HCT116 (cell line): ENCODE measurements around the gene CHADL. TPM values are rescaled to one million over a fixed set of nuclear protein-coding genes. Genes with fewer than 3 reads are reported as not detected.

Experiments used
- ATAC-seq: fragments of 200-7000 bp; cut with Tn5 transposase; 2 replicates; pipeline ENCODE4 v1.9.1; 2020; ENCODE audit warnings: mild to moderate bottlenecking, moderate library complexity
- BruUV-seq: library from RNA; stranded (reverse); fragments of 400-500 nt; replicated peaks from 2 replicates; lab custom pipeline; 2021; lab: Mats Ljungman, UMichigan
- CTCF ChIA-PET: fragments of 300-600 bp; sonication (Branson Sonifier 250); formaldehyde crosslinking; loops from one replicate; lab custom pipeline; 2021; ENCODE audit warnings: antibody characterized with exemption; lab: Charles Lee
- POLR2A ChIA-PET: fragments of 300-600, 350-600 bp; sonication (Branson Sonifier 250); formaldehyde crosslinking; loops from one replicate; lab custom pipeline; 2021; ENCODE audit warnings: antibody characterized with exemption; lab: Charles Lee
- RAD21 ChIA-PET, 2 experiments: fragments of 300-600 bp; sonication (Branson Sonifier 250); formaldehyde crosslinking; loops; one replicate each; lab custom pipeline; 2023; ENCODE audit warnings: low total read pairs in 2 of 2; ENCODE audit not compliant: uncharacterized antibody in 2 of 2, unreplicated experiment in 2 of 2, low non-redundant PET in 1 of 2; lab: Charles Lee
- DNase-seq: peaks from one replicate; pipeline ENCODE4 v3.0.0-alpha.2; 2010; ENCODE audit warnings: low read depth, low spot score
- H2AFZ ChIP-seq: fragments of 200-600 bp; shearing (Covaris generic), sonication (generic); 2 replicates; pipeline ENCODE4 v1.6.1; 2017; ENCODE audit warnings: low read depth, mixed run types, mixed read lengths, antibody characterized with exemption, low read length; ENCODE audit not compliant: poor library complexity, severe bottlenecking
- H3K27ac ChIP-seq: 2 replicates; pipeline ENCODE4 v1.5.1; 2012; ENCODE audit warnings: low read depth, low read length
- H3K27me3 ChIP-seq: fragments of 200-600 bp; sonication (generic); 2 replicates; pipeline ENCODE4 v1.6.1; 2016; ENCODE audit warnings: mixed run types, low read length, mixed read lengths; ENCODE audit not compliant: insufficient read depth
- H3K36me3 ChIP-seq, 2 experiments: fragments of 200-500 bp in 1 of 2; fragments of 200-600 bp in 1 of 2; sonication (Bioruptor generic) in 1 of 2; sonication (generic) in 1 of 2; 2 replicates each; pipeline versions ENCODE4 v1.5.1 to v1.6.1; 2014 to 2016; ENCODE audit warnings: low read length in 2 of 2, inconsistent platforms in 1 of 2, mixed read lengths in 1 of 2, mixed run types in 1 of 2; ENCODE audit not compliant: insufficient read depth in 2 of 2, control insufficient read depth in 1 of 2
- H3K4me1 ChIP-seq, 2 experiments: fragments of 200-600 bp in 1 of 2; sonication (generic) in 1 of 2; 2 replicates each; pipeline versions ENCODE4 v1.5.1 to v1.6.1; 2012 to 2017; ENCODE audit warnings: low read length in 2 of 2, inconsistent platforms in 1 of 2, mild to moderate bottlenecking in 1 of 2, mixed read lengths in 1 of 2, mixed run types in 1 of 2, moderate library complexity in 1 of 2; ENCODE audit not compliant: insufficient read depth in 2 of 2, control insufficient read depth in 1 of 2
- H3K4me2 ChIP-seq: fragments of 200-600 bp; sonication (generic); 2 replicates; pipeline ENCODE4 v1.6.1; 2017; ENCODE audit warnings: mixed run types, low read length, mixed read lengths
- H3K4me3 ChIP-seq, 2 experiments: fragments of 200-600 bp in 1 of 2; sonication (generic) in 1 of 2; replicated peaks in 1 of 2; 2 replicates each; pipeline ENCODE4 v1.5.1; 2011 to 2016; ENCODE audit warnings: low read length in 2 of 2, control low read depth in 1 of 2, low read depth in 1 of 2, mild to moderate bottlenecking in 1 of 2, mixed read lengths in 1 of 2, mixed run types in 1 of 2
- H3K79me2 ChIP-seq: fragments of 200-600 bp; sonication (generic); 2 replicates; pipeline ENCODE4 v1.6.1; 2017; ENCODE audit warnings: mild to moderate bottlenecking, mixed run types, low read length, moderate library complexity, mixed read lengths; ENCODE audit not compliant: insufficient read depth
- H3K9ac ChIP-seq: fragments of 200-600 bp; sonication (generic); 2 replicates; pipeline ENCODE4 v1.6.1; 2016; ENCODE audit warnings: low read length, mixed read lengths
- H3K9me2 ChIP-seq: fragments of 200-600 bp; sonication (generic), shearing (Covaris generic); 2 replicates; pipeline ENCODE4 v1.6.1; 2017; ENCODE audit warnings: mixed run types, mild to moderate bottlenecking, moderate library complexity; ENCODE audit not compliant: insufficient read depth
- H3K9me3 ChIP-seq, 2 experiments: fragments of 200-500 bp in 1 of 2; fragments of 200-600 bp in 1 of 2; sonication (Bioruptor generic) in 1 of 2; sonication (generic) in 1 of 2; 2 replicates each; pipeline ENCODE4 v1.6.1; 2014 to 2017; ENCODE audit warnings: low read length in 2 of 2, mixed read lengths in 2 of 2, inconsistent platforms in 1 of 2, low read depth in 1 of 2, mild to moderate bottlenecking in 1 of 2, mixed run types in 1 of 2, moderate library complexity in 1 of 2; ENCODE audit not compliant: control insufficient read depth in 1 of 2, insufficient read depth in 1 of 2
- H4K20me1 ChIP-seq: fragments of 200-600 bp; sonication (generic), shearing (Covaris generic); 2 replicates; pipeline ENCODE4 v1.6.1; 2017; ENCODE audit warnings: mixed run types, mild to moderate bottlenecking, moderate library complexity; ENCODE audit not compliant: insufficient read depth
- CEBPB ChIP-seq: IDR thresholded peaks from 2 replicates; pipeline ENCODE4 v1.6.1; 2012; ENCODE audit warnings: low read depth
- ELF1 ChIP-seq: IDR thresholded peaks from 2 replicates; pipeline ENCODE4 v1.6.1; 2012; ENCODE audit warnings: low read depth, borderline replicate concordance
- EZH2phosphoT487 ChIP-seq: fragments of 200-600 bp; IDR thresholded peaks from 2 replicates; pipeline ENCODE4 v1.6.1; 2018; ENCODE audit warnings: antibody characterized with exemption, borderline replicate concordance
- POLR2AphosphoS5 ChIP-seq: IDR thresholded peaks from 2 replicates; pipeline ENCODE4 v1.6.1; 2011; ENCODE audit warnings: mild to moderate bottlenecking, low read depth, low read length, moderate library complexity
- RAD21 ChIP-seq: IDR thresholded peaks from 2 replicates; pipeline ENCODE4 v1.6.1; 2012; ENCODE audit warnings: low read depth, mild to moderate bottlenecking
- SIN3A ChIP-seq: IDR thresholded peaks from 2 replicates; pipeline ENCODE4 v1.6.1; 2012; ENCODE audit warnings: low read depth
- SRF ChIP-seq: IDR thresholded peaks from 2 replicates; pipeline ENCODE4 v1.6.1; 2012; ENCODE audit warnings: low read depth
- TCF7L2 ChIP-seq: IDR thresholded peaks from 2 replicates; pipeline ENCODE4 v1.7.0; 2011; ENCODE audit warnings: borderline replicate concordance, inconsistent platforms; ENCODE audit not compliant: insufficient read depth, insufficient read length; ENCODE audit errors: extremely low read depth
- YY1 ChIP-seq: IDR thresholded peaks from 2 replicates; pipeline ENCODE4 v1.6.1; 2011; ENCODE audit warnings: low read length, low read depth, moderate library complexity, mild to moderate bottlenecking; ENCODE audit not compliant: insufficient replicate concordance; ENCODE audit errors: extremely low read depth
- ZFX ChIP-seq: fragments of 450-650 bp; IDR thresholded peaks from 2 replicates; pipeline ENCODE4 v1.6.1; 2017
- intact Hi-C: fragments of 100-400 bp; cut with micrococcal nuclease; formaldehyde crosslinking; loops from 2 replicates; pipeline ENCODE4 v1.10.0; 2022
- total RNA-seq: library from RNA; stranded (reverse); gene quantifications from one replicate; pipeline ENCODE4 v1.2.1, GENCODE V29; 2021; ENCODE audit not compliant: unreplicated experiment
- TF ChIP-seq, protein P1 (sequence below): IDR thresholded peaks from 2 replicates; pipeline ENCODE4 v1.6.1; 2012; ENCODE audit warnings: low read depth
- TF ChIP-seq, protein P2 (sequence below): IDR thresholded peaks from 2 replicates; pipeline ENCODE4 v1.6.1; 2012
- TF ChIP-seq, protein P3 (sequence below), 3 experiments: fragments of 200-600 bp in 1 of 3; sonication (generic) in 1 of 3; IDR thresholded peaks in 2 of 3; conservative IDR thresholded peaks in 1 of 3; 2 replicates each; pipeline ENCODE4 v1.5.1; 2012 to 2017; ENCODE audit warnings: low read depth in 2 of 3, low read length in 2 of 3, antibody characterized with exemption in 1 of 3, borderline replicate concordance in 1 of 3, control low read depth in 1 of 3, mild to moderate bottlenecking in 1 of 3, mixed read lengths in 1 of 3, mixed run types in 1 of 3, moderate library complexity in 1 of 3; ENCODE audit not compliant: insufficient read depth in 1 of 3

Gene CHADL
- total RNA-seq, 1 experiment from 2014 or later: 0.47 TPM

DNA sequence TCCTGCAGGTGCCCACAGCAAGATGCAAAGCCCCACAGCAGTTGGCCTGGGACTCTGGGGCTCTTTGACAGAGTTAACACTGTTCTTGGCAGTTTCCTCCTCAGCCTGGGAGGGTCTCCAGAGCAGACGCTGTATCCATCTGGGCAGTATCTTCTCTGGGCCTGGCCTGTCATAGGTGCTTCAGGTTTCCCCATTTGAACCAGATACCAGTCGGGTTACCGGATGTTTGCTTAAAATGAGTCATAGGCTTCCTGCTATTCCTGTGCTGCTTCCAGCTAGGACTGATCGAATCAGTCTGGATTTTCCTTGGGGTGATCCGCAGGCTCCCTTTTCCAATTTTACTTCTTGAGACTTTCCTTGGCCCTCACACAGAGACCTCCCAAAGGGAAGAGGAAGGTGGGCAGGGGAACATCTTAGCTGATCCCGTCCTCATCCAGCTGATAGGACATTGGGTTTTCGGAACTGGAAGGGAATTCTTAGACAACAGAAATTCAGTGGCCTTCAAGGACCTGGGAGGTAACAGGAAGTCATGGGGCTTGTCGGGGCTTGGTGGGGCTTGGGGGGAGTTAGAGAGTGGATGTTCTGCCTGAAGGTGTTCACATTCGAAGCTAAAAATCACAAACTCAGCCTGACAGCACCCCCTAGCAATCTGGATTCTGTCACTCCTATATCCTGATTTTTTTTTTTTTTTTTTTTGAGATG is 47.7 kb upstream of the CHADL start (continued):
- TF ChIP-seq, protein P1, sequence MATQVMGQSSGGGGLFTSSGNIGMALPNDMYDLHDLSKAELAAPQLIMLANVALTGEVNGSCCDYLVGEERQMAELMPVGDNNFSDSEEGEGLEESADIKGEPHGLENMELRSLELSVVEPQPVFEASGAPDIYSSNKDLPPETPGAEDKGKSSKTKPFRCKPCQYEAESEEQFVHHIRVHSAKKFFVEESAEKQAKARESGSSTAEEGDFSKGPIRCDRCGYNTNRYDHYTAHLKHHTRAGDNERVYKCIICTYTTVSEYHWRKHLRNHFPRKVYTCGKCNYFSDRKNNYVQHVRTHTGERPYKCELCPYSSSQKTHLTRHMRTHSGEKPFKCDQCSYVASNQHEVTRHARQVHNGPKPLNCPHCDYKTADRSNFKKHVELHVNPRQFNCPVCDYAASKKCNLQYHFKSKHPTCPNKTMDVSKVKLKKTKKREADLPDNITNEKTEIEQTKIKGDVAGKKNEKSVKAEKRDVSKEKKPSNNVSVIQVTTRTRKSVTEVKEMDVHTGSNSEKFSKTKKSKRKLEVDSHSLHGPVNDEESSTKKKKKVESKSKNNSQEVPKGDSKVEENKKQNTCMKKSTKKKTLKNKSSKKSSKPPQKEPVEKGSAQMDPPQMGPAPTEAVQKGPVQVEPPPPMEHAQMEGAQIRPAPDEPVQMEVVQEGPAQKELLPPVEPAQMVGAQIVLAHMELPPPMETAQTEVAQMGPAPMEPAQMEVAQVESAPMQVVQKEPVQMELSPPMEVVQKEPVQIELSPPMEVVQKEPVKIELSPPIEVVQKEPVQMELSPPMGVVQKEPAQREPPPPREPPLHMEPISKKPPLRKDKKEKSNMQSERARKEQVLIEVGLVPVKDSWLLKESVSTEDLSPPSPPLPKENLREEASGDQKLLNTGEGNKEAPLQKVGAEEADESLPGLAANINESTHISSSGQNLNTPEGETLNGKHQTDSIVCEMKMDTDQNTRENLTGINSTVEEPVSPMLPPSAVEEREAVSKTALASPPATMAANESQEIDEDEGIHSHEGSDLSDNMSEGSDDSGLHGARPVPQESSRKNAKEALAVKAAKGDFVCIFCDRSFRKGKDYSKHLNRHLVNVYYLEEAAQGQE: no peak
- TF ChIP-seq, protein P2, sequence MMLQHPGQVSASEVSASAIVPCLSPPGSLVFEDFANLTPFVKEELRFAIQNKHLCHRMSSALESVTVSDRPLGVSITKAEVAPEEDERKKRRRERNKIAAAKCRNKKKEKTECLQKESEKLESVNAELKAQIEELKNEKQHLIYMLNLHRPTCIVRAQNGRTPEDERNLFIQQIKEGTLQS: no peak
- TF ChIP-seq EZH2phosphoT487 (no peak), SIN3A (peak; percentile 76; the same call in 1 of the 2 replicates), ZFX (peak; percentile 26; the same call in 1 of the 2 replicates)

DNA sequence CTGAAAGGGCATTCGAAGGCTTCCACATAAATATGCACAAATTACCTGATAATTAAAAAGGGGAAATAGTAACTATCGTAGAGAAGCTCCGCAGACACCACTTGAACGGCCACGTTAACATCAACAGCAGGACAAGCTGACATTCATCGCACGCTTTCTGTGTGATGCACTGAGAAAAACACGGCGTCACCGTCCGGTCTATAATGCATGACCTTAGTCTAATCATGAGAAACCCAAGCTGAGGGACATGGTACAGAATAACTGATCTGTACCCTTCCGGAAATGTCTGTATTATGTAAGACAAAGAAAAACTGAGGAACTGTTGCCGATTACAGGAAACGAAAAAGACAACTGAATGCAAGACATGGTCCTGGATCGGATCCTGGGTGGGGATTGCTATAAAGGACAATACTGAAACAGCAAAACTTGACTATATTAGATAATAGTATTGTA is 45.9 kb upstream of the CHADL start:
- peak overlapping the region; percentile 96 for H3K27ac ChIP-seq
- intact Hi-C loops: no loop called here
- BruUV-seq: TSS peak; percentile 79
- CTCF ChIA-PET: no interaction called here
- no peaks in the 10 kb centered on the region for H3K27me3 ChIP-seq
- H3K79me2 ChIP-seq: peaks cover 42% of the 10 kb centered on the region
- H3K4me3 ChIP-seq: peak overlapping the region; percentile 57 to 89
- H3K9me2 ChIP-seq: no peaks in the 10 kb centered on the region
- H3K9me3 ChIP-seq: no peaks in the 10 kb centered on the region
- peak overlapping the region; percentile 79 for H3K4me2 ChIP-seq
- DNase-seq: no peak
- RAD21 ChIA-PET: no interaction called here
- peak overlapping the region; percentile 58 for H3K9ac ChIP-seq
- no peak overlapping the region for H2AFZ ChIP-seq
- H3K36me3 ChIP-seq: peaks cover 6 to 25% of the 10 kb centered on the region in 2 experiments; a peak in 3 of 4 replicates
- H4K20me1 ChIP-seq: no peaks in the 10 kb centered on the region
- POLR2A ChIA-PET: interaction anchor here (0.7 to 1.3 kb wide), 6 partner anchors 15 to 789 kb away, joined by 3 to 7 read pairs (median 4); partner anchors contain the start of genes TEF, TOB2 and ZC3H7B
- H3K4me1 ChIP-seq: peaks cover 42 to 63% of the 10 kb centered on the region in 2 experiments
- no peak for ATAC-seq
- TF ChIP-seq ZFX (no peak), CEBPB (no peak), SRF (no peak), POLR2AphosphoS5 (no peak), TCF7L2 (no peak), RAD21 (no peak), YY1 (no peak), ELF1 (no peak)
- TF ChIP-seq, protein P1: no peak
- TF ChIP-seq, protein P3, sequence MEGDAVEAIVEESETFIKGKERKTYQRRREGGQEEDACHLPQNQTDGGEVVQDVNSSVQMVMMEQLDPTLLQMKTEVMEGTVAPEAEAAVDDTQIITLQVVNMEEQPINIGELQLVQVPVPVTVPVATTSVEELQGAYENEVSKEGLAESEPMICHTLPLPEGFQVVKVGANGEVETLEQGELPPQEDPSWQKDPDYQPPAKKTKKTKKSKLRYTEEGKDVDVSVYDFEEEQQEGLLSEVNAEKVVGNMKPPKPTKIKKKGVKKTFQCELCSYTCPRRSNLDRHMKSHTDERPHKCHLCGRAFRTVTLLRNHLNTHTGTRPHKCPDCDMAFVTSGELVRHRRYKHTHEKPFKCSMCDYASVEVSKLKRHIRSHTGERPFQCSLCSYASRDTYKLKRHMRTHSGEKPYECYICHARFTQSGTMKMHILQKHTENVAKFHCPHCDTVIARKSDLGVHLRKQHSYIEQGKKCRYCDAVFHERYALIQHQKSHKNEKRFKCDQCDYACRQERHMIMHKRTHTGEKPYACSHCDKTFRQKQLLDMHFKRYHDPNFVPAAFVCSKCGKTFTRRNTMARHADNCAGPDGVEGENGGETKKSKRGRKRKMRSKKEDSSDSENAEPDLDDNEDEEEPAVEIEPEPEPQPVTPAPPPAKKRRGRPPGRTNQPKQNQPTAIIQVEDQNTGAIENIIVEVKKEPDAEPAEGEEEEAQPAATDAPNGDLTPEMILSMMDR (IDR thresholded peaks at IDR 0.05 in 2 of 3, conservative IDR thresholded peaks at IDR 0.05 in 1 of 3; ENCODE audit: borderline replicate concordance in 1 of 3, insufficient read depth in 1 of 3, low read depth in 2 of 3, low read length in 2 of 3): no peak
